H1 (cell line): ENCODE results near the gene PDGFB.

Experiments
- ASH2L ChIP-seq: fragments of 200-600, 300-600 bp; sonication (generic); IDR thresholded peaks from one replicate; pipeline ENCODE4 v1.7.1; 2017; ENCODE audit warnings: low read length
- ATF2 ChIP-seq: IDR thresholded peaks from 2 replicates; pipeline ENCODE4 v1.6.1; 2012; ENCODE audit warnings: low read length, inconsistent platforms
- CTCF ChIP-seq, 3 experiments: IDR thresholded peaks; 1 replicate in 2 of 3; 2 replicates in 1 of 3; pipeline versions ENCODE4 v1.5.1 to v1.6.1; 2011; ENCODE audit warnings: low read length in 3 of 3, mild to moderate bottlenecking in 3 of 3, inconsistent platforms in 2 of 3, low read depth in 1 of 3, moderate library complexity in 1 of 3; ENCODE audit not compliant: insufficient read depth in 1 of 3; ENCODE audit errors: control extremely low read depth in 1 of 3
- EGR1 ChIP-seq: IDR thresholded peaks from 2 replicates; pipeline ENCODE4 v1.6.1; 2011; ENCODE audit warnings: low read depth, low read length, borderline replicate concordance
- EZH2 ChIP-seq: fragments of 200-600 bp; sonication (generic); IDR thresholded peaks from 2 replicates; pipeline ENCODE4 v1.7.1; 2012; ENCODE audit warnings: low read depth, mild to moderate bottlenecking, moderate library complexity, low read length, inconsistent platforms; ENCODE audit not compliant: severe bottlenecking
- JUN ChIP-seq: IDR thresholded peaks from 2 replicates; pipeline ENCODE4 v1.6.1; 2011; ENCODE audit warnings: low read depth, mild to moderate bottlenecking, improper control_type of control experiment, low read length
- JUND ChIP-seq: IDR thresholded peaks from 2 replicates; pipeline ENCODE4 v1.6.1; 2011; ENCODE audit warnings: mild to moderate bottlenecking, improper control_type of control experiment, low read length
- POLR2A ChIP-seq, 2 experiments: IDR thresholded peaks; 1 replicate in 1 of 2; 2 replicates in 1 of 2; pipeline ENCODE4 v1.6.1; 2011; ENCODE audit warnings: low read depth in 2 of 2, low read length in 2 of 2, mild to moderate bottlenecking in 2 of 2; ENCODE audit errors: control extremely low read depth in 1 of 2
- SIN3A ChIP-seq, 2 experiments: IDR thresholded peaks in 1 of 2; conservative IDR thresholded peaks in 1 of 2; 2 replicates each; pipeline ENCODE4 v1.6.1; 2011 to 2012; ENCODE audit warnings: low read length in 2 of 2, improper control_type of control experiment in 1 of 2, low read depth in 1 of 2, mild to moderate bottlenecking in 1 of 2
- TAF7 ChIP-seq: optimal IDR thresholded peaks from 2 replicates; pipeline ENCODE3; 2011; ENCODE audit warnings: low read depth, mild to moderate bottlenecking, inconsistent platforms, low read length, moderate library complexity, borderline replicate concordance
- TCF12 ChIP-seq: IDR thresholded peaks from 2 replicates; pipeline ENCODE4 v1.6.1; 2011; ENCODE audit warnings: low read depth, mild to moderate bottlenecking, low read length
- USF2 ChIP-seq: IDR thresholded peaks from 2 replicates; pipeline ENCODE4 v1.6.1; 2011; ENCODE audit warnings: low read length, improper control_type of control experiment
- ZNF274 ChIP-seq: IDR thresholded peaks from 2 replicates; pipeline ENCODE4 v1.7.0; 2012; ENCODE audit warnings: low read length, borderline replicate concordance; ENCODE audit errors: extremely low read depth
- TF ChIP-seq, protein P1 (sequence below): IDR thresholded peaks from 2 replicates; pipeline ENCODE4 v1.6.1; 2012; ENCODE audit warnings: inconsistent platforms

DNA sequence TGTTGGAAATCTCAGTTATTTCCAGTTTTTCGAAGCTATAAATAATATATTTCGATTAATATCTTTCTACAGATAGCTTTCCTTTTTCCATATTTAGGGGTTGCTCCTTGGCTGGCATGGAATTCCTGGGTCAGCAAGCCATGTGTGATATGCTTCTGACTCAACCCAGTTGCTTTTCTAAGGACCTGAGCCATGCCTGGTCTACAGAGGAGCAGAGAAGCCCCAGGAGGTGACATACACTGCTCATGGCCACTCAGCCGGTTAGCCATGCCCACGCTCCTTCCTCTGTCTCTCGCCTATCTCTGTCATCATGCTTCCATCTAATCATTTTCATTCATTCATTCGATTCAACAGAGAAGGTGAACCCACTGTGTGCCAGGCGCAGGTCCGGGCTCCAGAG is 23.2 kb upstream of the PDGFB start:
- TF ChIP-seq CTCF (IDR thresholded peaks at IDR 0.05; ENCODE audit: control extremely low read depth in 1 of 3, insufficient read depth in 1 of 3, low read depth in 1 of 3, low read length in 3 of 3) (no peak), SIN3A (conservative IDR thresholded peaks at IDR 0.05 in 1 of 2, IDR thresholded peaks at IDR 0.05 in 1 of 2; ENCODE audit: low read depth in 1 of 2, low read length in 2 of 2) (no peak), JUN (no peak), JUND (no peak), POLR2A (IDR thresholded peaks at IDR 0.05; ENCODE audit: control extremely low read depth in 1 of 2, low read depth in 2 of 2, low read length in 2 of 2) (no peak), ASH2L (no peak), EGR1 (no peak), TCF12 (no peak), ZNF274 (no peak), TAF7 (no peak), USF2 (no peak), ATF2 (no peak), EZH2 (no peak)
- TF ChIP-seq, protein P1, sequence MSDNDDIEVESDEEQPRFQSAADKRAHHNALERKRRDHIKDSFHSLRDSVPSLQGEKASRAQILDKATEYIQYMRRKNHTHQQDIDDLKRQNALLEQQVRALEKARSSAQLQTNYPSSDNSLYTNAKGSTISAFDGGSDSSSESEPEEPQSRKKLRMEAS = no peak
